Neuron (in vitro differentiated cells): Measurements from ENCODE around the gene PLXNC1.

Experiments used
- H2AFZ ChIP-seq: one replicate; pipeline ENCODE4 v1.6.1; 2013; ENCODE audit warnings: low read depth, mild to moderate bottlenecking, inconsistent platforms, low read length, moderate library complexity
- H3K27me3 ChIP-seq: one replicate; pipeline ENCODE4 v1.6.1; 2013; ENCODE audit warnings: low read length; ENCODE audit not compliant: insufficient read depth
- H3K36me3 ChIP-seq: one replicate; pipeline ENCODE4 v1.6.1; 2013; ENCODE audit warnings: low read length; ENCODE audit not compliant: insufficient read depth
- H3K4me1 ChIP-seq: one replicate; pipeline ENCODE4 v1.6.1; 2013; ENCODE audit warnings: low read length; ENCODE audit not compliant: insufficient read depth
- H3K4me3 ChIP-seq: 2 replicates; pipeline ENCODE4 v1.5.1; 2013; ENCODE audit warnings: mild to moderate bottlenecking, low read length, moderate library complexity
- H3K9me3 ChIP-seq: one replicate; pipeline ENCODE4 v1.6.1; 2013; ENCODE audit warnings: low read length

PLXNC1 gene

DNA sequence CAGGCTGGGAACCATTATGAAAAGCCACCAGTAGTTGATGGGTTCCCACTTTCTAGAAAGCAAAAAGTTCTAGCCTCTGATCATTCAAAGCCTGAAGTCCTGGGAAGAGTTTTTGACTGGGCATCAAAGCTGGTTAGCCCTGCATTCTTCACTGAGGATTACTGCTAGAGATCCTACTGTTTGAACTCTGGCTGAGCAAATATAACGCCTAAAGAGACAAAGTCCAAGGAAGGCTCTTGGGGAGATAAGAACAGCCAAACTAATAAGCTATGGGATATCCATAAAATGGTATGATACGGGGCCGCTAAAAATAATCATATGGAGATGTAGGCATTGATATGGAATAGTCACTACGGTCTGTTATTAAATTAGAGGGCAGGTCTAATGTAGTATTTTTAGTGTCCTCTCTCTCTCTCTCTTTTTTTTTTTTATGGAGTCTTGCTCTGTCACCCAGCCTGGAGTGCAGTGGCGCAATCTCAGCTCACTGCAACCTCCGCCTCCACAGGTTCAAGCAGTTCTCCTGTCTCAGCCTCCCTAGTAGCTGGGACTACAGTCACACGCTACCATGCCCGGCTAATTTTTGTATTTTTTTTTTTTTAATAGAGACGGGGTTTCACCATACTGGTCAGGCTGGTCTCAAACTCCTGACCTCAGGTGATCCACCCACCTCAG, 35.5 kb downstream of the PLXNC1 start:
- Histone ChIP-seq H3K9me3 (no peaks in the 10 kb centered on the region), H3K4me3 (no peak overlapping the region), H2AFZ (no peak overlapping the region), H3K27me3 (no peaks in the 10 kb centered on the region), H3K4me1 (peaks cover 38% of the 10 kb centered on the region), H3K36me3 (no peaks in the 10 kb centered on the region)

- H3K4me3 ChIP-seq, result no peak overlapping the region
- H3K36me3 ChIP-seq, result no peaks in the 10 kb centered on the region
- H3K27me3 ChIP-seq, result no peaks in the 10 kb centered on the region
- H3K4me1 ChIP-seq, result peaks cover 38% of the 10 kb centered on the region
- H3K9me3 ChIP-seq, result no peaks in the 10 kb centered on the region
- H2AFZ ChIP-seq, result no peak overlapping the region
These were observed 36.8 kb downstream of the PLXNC1 start for GRCh38 chr12:94184995-94185719.

DNA sequence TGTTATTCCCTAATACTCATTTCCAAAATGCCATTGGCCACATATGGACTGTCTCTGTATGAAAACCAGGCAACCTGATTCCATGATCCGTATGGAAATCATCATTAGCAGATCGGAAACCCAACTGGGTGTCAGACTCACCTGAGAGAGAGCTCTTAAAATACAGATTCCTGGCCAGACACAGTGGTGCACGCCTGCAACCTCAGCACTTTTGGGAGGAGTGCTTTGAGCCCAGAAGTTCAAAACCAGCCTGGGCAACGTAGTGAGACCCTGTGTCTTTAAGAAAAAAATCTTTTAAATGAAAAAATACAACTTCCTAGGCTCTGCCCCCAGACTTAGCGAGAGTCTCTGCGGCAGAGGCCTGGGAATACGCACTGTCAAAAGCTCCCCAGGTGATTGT, 37.4 kb downstream of the PLXNC1 start:
- no peaks in the 10 kb centered on the region for H3K27me3 ChIP-seq
- no peaks in the 10 kb centered on the region for H3K36me3 ChIP-seq
- peaks cover 38% of the 10 kb centered on the region for H3K4me1 ChIP-seq
- no peak overlapping the region for H3K4me3 ChIP-seq
- H3K9me3 ChIP-seq, result no peaks in the 10 kb centered on the region
- H2AFZ ChIP-seq, result no peak overlapping the region

GRCh38 chr12:94186278-94187241, 38.2 kb downstream of the PLXNC1 start:
- Histone ChIP-seq H3K4me1 (peaks cover 35% of the 10 kb centered on the region), H3K4me3 (peak overlapping the region; percentile 47), H3K36me3 (no peaks in the 10 kb centered on the region), H2AFZ (peak overlapping the region; percentile 36), H3K9me3 (no peaks in the 10 kb centered on the region), H3K27me3 (no peaks in the 10 kb centered on the region)

DNA sequence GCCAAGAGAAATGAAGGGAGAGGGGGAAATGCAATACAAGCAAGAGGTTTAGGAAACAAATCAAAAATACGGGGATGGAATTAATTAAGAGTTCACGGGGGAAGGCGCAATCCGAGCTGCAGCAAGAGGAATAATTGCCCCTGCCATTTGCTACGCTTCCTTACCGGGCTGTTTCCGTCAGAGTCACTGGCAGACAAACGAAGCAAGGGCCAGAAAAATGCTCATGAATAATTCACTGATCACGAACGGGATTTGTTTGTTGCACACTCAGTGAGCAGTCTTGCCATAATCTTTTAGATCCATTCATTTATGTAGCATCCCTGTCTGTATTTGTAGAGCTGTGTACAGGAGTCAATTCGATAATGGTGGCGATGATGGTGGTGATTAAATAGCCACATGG, 39.0 kb downstream of the PLXNC1 start:
- H3K36me3 ChIP-seq, result peaks cover 1% of the 10 kb centered on the region
- peaks cover 32% of the 10 kb centered on the region for H3K4me1 ChIP-seq
- peak overlapping the region; percentile 36 for H2AFZ ChIP-seq
- peak overlapping the region; percentile 47 for H3K4me3 ChIP-seq
- no peaks in the 10 kb centered on the region for H3K27me3 ChIP-seq
- H3K9me3 ChIP-seq, result no peaks in the 10 kb centered on the region

DNA sequence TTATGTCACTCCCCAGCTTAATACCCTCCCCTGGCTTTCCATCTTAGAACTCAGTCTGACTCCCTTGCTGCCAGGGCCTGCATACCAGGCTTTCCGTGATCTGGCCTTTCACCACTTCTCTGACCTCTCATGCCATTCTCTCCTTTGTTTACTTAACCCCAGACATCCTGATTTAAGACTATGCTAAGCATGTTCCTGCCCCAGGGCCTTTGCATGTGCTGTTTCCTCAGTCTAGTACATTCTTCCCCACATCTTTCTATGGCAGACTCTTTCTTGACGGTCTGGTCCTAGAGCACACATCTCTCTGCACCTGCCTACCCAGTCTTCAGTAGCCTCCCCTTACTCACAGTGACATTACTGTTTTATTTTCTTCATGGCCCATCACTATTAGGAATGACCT, 42.2 kb downstream of the PLXNC1 start:
- peaks cover 25% of the 10 kb centered on the region for H3K4me1 ChIP-seq
- H3K4me3 ChIP-seq, result no peak overlapping the region
- no peak overlapping the region for H2AFZ ChIP-seq
- peaks cover 3% of the 10 kb centered on the region for H3K9me3 ChIP-seq
- peaks cover 3% of the 10 kb centered on the region for H3K36me3 ChIP-seq
- no peaks in the 10 kb centered on the region for H3K27me3 ChIP-seq

DNA sequence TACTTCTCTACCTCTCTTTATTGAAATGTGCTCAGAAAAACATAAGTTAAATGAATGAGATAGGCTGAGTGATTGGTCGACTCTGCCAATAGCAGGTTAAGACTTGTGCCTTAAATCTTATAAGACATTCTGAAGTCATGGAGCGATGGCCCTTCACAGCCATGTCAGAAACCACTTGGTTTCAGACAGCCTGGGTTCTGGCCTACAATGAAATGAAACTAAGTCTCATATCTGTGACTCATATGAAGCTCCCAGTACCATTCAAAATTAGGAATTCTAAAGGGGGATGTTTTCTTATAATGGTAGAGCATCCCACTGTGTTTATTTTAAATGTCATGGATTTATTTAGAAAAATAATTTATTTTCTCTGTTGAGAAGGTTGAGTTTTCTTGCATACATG, 42.6 kb downstream of the PLXNC1 start:
- peaks cover 23% of the 10 kb centered on the region for H3K4me1 ChIP-seq
- no peaks in the 10 kb centered on the region for H3K27me3 ChIP-seq
- H3K9me3 ChIP-seq, result peaks cover 3% of the 10 kb centered on the region

GRCh38 chr12:94191811-94192210, 43.4 kb downstream of the PLXNC1 start:
- peaks cover 16% of the 10 kb centered on the region for H3K4me1 ChIP-seq
- H3K27me3 ChIP-seq, result no peaks in the 10 kb centered on the region
- H3K36me3 ChIP-seq, result peaks cover 3% of the 10 kb centered on the region
- H2AFZ ChIP-seq, result no peak overlapping the region
- H3K4me3 ChIP-seq, result no peak overlapping the region
- peaks cover 3% of the 10 kb centered on the region for H3K9me3 ChIP-seq

More for the DNA sequence above, 42.6 kb downstream of the PLXNC1 start:
- H3K36me3 ChIP-seq, result peaks cover 3% of the 10 kb centered on the region
- H3K4me3 ChIP-seq, result no peak overlapping the region
- no peak overlapping the region for H2AFZ ChIP-seq

- peaks cover 9% of the 10 kb centered on the region for H3K4me1 ChIP-seq
- no peak overlapping the region for H2AFZ ChIP-seq
- H3K4me3 ChIP-seq, result no peak overlapping the region
- H3K36me3 ChIP-seq, result peaks cover 3% of the 10 kb centered on the region
- peaks cover 3% of the 10 kb centered on the region for H3K9me3 ChIP-seq
- no peaks in the 10 kb centered on the region for H3K27me3 ChIP-seq
These were observed 44.1 kb downstream of the PLXNC1 start for GRCh38 chr12:94192506-94192905.

DNA sequence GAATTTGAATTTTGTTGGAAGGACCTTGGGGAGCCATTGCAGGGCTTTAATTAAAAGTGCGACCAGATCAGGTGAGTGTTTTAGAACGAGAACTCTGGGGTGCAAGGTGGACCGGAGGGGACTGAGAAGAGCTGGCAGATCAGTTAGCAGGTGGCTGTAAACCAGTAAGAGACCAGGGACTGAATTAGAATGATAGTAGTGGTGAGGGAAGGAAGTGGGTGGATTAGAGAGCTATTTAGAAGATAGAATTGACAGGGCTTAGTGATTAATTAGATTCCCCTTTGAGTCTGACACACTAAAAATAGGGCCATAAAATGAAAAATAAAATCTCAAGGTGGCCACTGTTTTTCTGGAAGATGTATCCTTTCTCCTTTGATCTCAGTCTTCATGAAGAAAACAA, 44.8 kb downstream of the PLXNC1 start:
- Histone ChIP-seq H3K4me3 (no peak overlapping the region), H3K9me3 (peaks cover 3% of the 10 kb centered on the region), H3K36me3 (peaks cover 3% of the 10 kb centered on the region), H3K4me1 (peaks cover 3% of the 10 kb centered on the region), H3K27me3 (no peaks in the 10 kb centered on the region), H2AFZ (no peak overlapping the region)

- Histone ChIP-seq H3K36me3 (peaks cover 3% of the 10 kb centered on the region), H2AFZ (no peak overlapping the region), H3K9me3 (peaks cover 3% of the 10 kb centered on the region), H3K4me1 (no peaks in the 10 kb centered on the region), H3K27me3 (no peaks in the 10 kb centered on the region), H3K4me3 (no peak overlapping the region)
These were observed 47.1 kb downstream of the PLXNC1 start for GRCh38 chr12:94195483-94195882.

GRCh38 chr12:94198469-94198868, 50.1 kb downstream of the PLXNC1 start:
- H3K27me3 ChIP-seq, result no peaks in the 10 kb centered on the region
- no peaks in the 10 kb centered on the region for H3K4me1 ChIP-seq
- H3K36me3 ChIP-seq, result no peaks in the 10 kb centered on the region
- H3K9me3 ChIP-seq, result peaks cover 3% of the 10 kb centered on the region
- H2AFZ ChIP-seq, result no peak overlapping the region
- no peak overlapping the region for H3K4me3 ChIP-seq

GRCh38 chr12:94198872-94199271, 50.5 kb downstream of the PLXNC1 start:
- H3K36me3 ChIP-seq, result no peaks in the 10 kb centered on the region
- no peaks in the 10 kb centered on the region for H3K27me3 ChIP-seq
- no peak overlapping the region for H3K4me3 ChIP-seq
- H3K4me1 ChIP-seq, result peaks cover 3% of the 10 kb centered on the region
- H2AFZ ChIP-seq, result no peak overlapping the region
- H3K9me3 ChIP-seq, result no peaks in the 10 kb centered on the region
